Caco-2 (cell line): Measurements from ENCODE around the gene FMN1. TPM values are rescaled to one million over a fixed set of nuclear protein-coding genes. Genes with fewer than 3 reads are reported as not detected.

ENCODE experiments used
- BruUV-seq: library from RNA; stranded (reverse); fragments of 400-500 nt; replicated peaks from 2 replicates; lab custom pipeline; 2021; lab: Mats Ljungman, UMichigan
- CTCF ChIA-PET: fragments of 300-600 bp; sonication (Branson Sonifier 250); formaldehyde crosslinking; loops from one replicate; lab custom pipeline; 2022; ENCODE audit warnings: antibody characterized with exemption; lab: Charles Lee
- POLR2A ChIA-PET: fragments of 300-600 bp; sonication (Branson Sonifier 250); formaldehyde crosslinking; loops from one replicate; lab custom pipeline; 2022; ENCODE audit warnings: antibody characterized with exemption; lab: Charles Lee
- DNase-seq, 2 experiments: peaks; one replicate each; pipeline versions ENCODE4 v3.0.0 to v3.0.0-alpha.2; 2020 to 2022
- H3K27me3 ChIP-seq: replicated peaks from 2 replicates; pipeline ENCODE4 v1.6.0; 2011; ENCODE audit warnings: low read length; ENCODE audit not compliant: control insufficient read depth, insufficient read depth
- H3K36me3 ChIP-seq: 2 replicates; pipeline ENCODE4 v1.5.1; 2011; ENCODE audit warnings: low read length; ENCODE audit not compliant: control insufficient read depth, insufficient read depth
- H3K4me1 ChIP-seq: fragments of 250-450 bp; sonication (Bioruptor Pico); 2 replicates; pipeline ENCODE4 v1.5.1; 2020; ENCODE audit warnings: mild to moderate bottlenecking
- H3K4me3 ChIP-seq: 2 replicates; pipeline ENCODE4 v1.5.1; 2011; ENCODE audit warnings: low read depth, mild to moderate bottlenecking, control low read depth, low read length
- H3K9me3 ChIP-seq: fragments of 250-450 bp; sonication (Bioruptor Pico); 2 replicates; pipeline ENCODE4 v1.5.1; 2020; ENCODE audit warnings: mild to moderate bottlenecking, moderate library complexity
- H3K27ac Mint-ChIP-seq: one replicate; pipeline ENCODE4 v1.8.0; 2022; ENCODE audit warnings: mixed read lengths; ENCODE audit not compliant: unreplicated experiment
- H3K27me3 Mint-ChIP-seq: one replicate; pipeline ENCODE4 v1.8.0; 2022; ENCODE audit warnings: mixed read lengths; ENCODE audit not compliant: insufficient read depth, unreplicated experiment
- H3K36me3 Mint-ChIP-seq: one replicate; pipeline ENCODE4 v1.8.0; 2022; ENCODE audit warnings: mild to moderate bottlenecking, mixed read lengths; ENCODE audit not compliant: insufficient read depth, unreplicated experiment
- H3K4me1 Mint-ChIP-seq: one replicate; pipeline ENCODE4 v1.8.0; 2022; ENCODE audit warnings: low read depth, mixed read lengths; ENCODE audit not compliant: unreplicated experiment
- H3K4me3 Mint-ChIP-seq: one replicate; pipeline ENCODE4 v1.8.0; 2022; ENCODE audit warnings: mild to moderate bottlenecking, moderate library complexity, mixed read lengths; ENCODE audit not compliant: unreplicated experiment
- H3K9me3 Mint-ChIP-seq: one replicate; pipeline ENCODE4 v1.8.0; 2022; ENCODE audit warnings: mixed read lengths; ENCODE audit not compliant: unreplicated experiment
- intact Hi-C: fragments of 100-400 bp; cut with micrococcal nuclease; formaldehyde crosslinking; loops from one replicate; pipeline ENCODE4 v1.10.0; 2022; ENCODE audit not compliant: unreplicated experiment
- total RNA-seq: library from RNA; stranded (reverse); gene quantifications from 2 replicates; pipeline ENCODE4 v1.2.3, GENCODE V29; 2022
- TF ChIP-seq, protein P1 (sequence below), 2 experiments: fragments of 200-600 bp in 1 of 2; IDR thresholded peaks; 1 replicate in 1 of 2; 2 replicates in 1 of 2; pipeline versions ENCODE4 v1.5.1 to v1.8.0; 2011 to 2022; ENCODE audit warnings: antibody characterized with exemption in 1 of 2, control low read depth in 1 of 2, inconsistent platforms in 1 of 2, low read depth in 1 of 2, low read length in 1 of 2, mild to moderate bottlenecking in 1 of 2, moderate library complexity in 1 of 2; ENCODE audit not compliant: insufficient read depth in 1 of 2, severe bottlenecking in 1 of 2, unreplicated experiment in 1 of 2

Gene FMN1
- total RNA-seq, 1 experiment from 2014 or later: 1.6 TPM

DNA sequence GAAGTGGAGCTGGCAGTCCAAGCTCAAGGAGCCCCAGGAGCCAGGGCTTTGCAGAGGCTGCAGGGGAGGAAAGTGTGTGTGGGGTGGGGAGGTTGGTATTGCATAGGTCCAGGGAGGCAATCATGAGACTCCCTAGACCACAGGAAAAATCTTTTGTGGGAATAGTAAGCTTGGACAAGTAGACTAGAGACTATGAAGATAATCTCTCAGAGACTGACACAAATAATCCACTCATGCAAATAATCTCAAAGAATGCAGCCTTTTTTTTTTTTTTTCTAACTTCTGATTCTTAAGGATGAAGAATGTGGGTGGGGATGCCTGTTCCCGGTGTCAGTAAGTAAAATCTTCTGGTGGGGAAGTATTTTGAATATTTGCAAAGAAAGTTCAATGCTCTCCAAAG, 363.0 kb downstream of the FMN1 start:
- Histone ChIP-seq H3K27me3 (no peaks in the 10 kb centered on the region), H3K4me3 (no peak overlapping the region), H3K4me1 (no peaks in the 10 kb centered on the region), H3K36me3 (no peaks in the 10 kb centered on the region), H3K9me3 (no peaks in the 10 kb centered on the region)
- H3K9me3 Mint-ChIP-seq: no peaks in the 10 kb centered on the region
- H3K27ac Mint-ChIP-seq: no peak overlapping the region
- DNase-seq: no peak
- H3K4me1 Mint-ChIP-seq: no peaks in the 10 kb centered on the region
- ChIA-PET POLR2A (no interaction called here), CTCF (no interaction called here)
- intact Hi-C loops: no loop called here
- BruUV-seq: no TSS peak
- no peaks in the 10 kb centered on the region for H3K36me3 Mint-ChIP-seq
- H3K27me3 Mint-ChIP-seq: peaks cover 2% of the 10 kb centered on the region
- H3K4me3 Mint-ChIP-seq: no peak overlapping the region
- TF ChIP-seq, protein P1, sequence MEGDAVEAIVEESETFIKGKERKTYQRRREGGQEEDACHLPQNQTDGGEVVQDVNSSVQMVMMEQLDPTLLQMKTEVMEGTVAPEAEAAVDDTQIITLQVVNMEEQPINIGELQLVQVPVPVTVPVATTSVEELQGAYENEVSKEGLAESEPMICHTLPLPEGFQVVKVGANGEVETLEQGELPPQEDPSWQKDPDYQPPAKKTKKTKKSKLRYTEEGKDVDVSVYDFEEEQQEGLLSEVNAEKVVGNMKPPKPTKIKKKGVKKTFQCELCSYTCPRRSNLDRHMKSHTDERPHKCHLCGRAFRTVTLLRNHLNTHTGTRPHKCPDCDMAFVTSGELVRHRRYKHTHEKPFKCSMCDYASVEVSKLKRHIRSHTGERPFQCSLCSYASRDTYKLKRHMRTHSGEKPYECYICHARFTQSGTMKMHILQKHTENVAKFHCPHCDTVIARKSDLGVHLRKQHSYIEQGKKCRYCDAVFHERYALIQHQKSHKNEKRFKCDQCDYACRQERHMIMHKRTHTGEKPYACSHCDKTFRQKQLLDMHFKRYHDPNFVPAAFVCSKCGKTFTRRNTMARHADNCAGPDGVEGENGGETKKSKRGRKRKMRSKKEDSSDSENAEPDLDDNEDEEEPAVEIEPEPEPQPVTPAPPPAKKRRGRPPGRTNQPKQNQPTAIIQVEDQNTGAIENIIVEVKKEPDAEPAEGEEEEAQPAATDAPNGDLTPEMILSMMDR (IDR thresholded peaks at IDR 0.05; ENCODE audit: insufficient read depth in 1 of 2, low read depth in 1 of 2, low read length in 1 of 2, severe bottlenecking in 1 of 2, unreplicated experiment in 1 of 2): no peak

DNA sequence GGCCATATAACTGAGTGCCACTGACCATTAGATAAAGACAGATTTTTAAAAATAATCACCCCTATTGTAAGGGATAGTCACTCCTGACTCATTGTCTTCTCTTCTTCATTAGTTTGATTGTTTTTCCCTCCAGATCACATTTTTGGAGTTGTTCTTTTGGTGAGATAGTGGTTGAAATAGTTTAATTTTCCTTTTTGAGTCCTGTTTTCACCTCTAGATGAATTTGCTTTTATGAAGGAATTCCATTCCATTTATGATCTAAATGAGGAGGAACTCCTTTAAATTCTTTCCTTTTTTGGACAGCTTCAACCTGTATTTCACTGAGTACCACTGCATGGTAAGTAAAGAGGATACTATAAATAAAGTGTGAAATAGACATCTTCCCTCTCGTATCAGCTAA, 364.3 kb downstream of the FMN1 start:
- H3K4me3 Mint-ChIP-seq: no peak overlapping the region

DNA sequence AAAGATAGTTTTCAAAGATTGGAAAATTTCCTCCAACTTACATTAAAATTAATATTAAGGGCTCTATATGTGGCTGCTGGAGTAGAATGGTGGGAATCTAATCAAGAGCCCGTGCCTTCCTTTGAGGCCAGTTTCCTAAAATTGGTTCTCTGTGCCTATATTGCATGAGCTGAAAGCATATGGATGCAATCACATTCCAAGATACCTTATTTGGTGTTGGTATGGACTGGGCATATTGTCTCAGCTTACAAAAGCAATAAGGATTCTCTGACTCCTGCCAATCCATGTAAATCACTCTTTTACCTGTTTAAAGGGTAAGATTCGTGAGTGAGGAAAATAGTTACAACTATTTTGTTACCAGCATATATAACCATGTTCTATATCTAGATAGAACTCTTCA, 365.1 kb downstream of the FMN1 start:
- no peak for DNase-seq
- no peak overlapping the region for H3K27ac Mint-ChIP-seq
- CTCF ChIA-PET: no interaction called here
- BruUV-seq: no TSS peak
- peaks cover 11% of the 10 kb centered on the region for H3K4me1 Mint-ChIP-seq
- H3K9me3 Mint-ChIP-seq: no peaks in the 10 kb centered on the region
- intact Hi-C loops: loop anchor here (5.0 kb wide), 1 partner anchor 167 kb away; no protein-coding TSS in a partner anchor
- peaks cover under 1% of the 10 kb centered on the region for H3K27me3 Mint-ChIP-seq
- H3K36me3 Mint-ChIP-seq: no peaks in the 10 kb centered on the region
- H3K27me3 ChIP-seq: no peaks in the 10 kb centered on the region
- no peaks in the 10 kb centered on the region for H3K9me3 ChIP-seq
- H3K4me3 Mint-ChIP-seq: no peak overlapping the region
- H3K36me3 ChIP-seq: no peaks in the 10 kb centered on the region
- POLR2A ChIA-PET: no interaction called here
- TF ChIP-seq, protein P1 (IDR thresholded peaks at IDR 0.05; ENCODE audit: insufficient read depth in 1 of 2, low read depth in 1 of 2, low read length in 1 of 2, severe bottlenecking in 1 of 2, unreplicated experiment in 1 of 2): no peak
- peaks cover 5% of the 10 kb centered on the region; the same call in 1 of the 2 replicates for H3K4me1 ChIP-seq
- H3K4me3 ChIP-seq: no peak overlapping the region

More for the DNA sequence above, 364.3 kb downstream of the FMN1 start:
- Mint-ChIP-seq H3K4me1 (peaks cover 3% of the 10 kb centered on the region), H3K27me3 (peaks cover 2% of the 10 kb centered on the region), H3K36me3 (no peaks in the 10 kb centered on the region), H3K27ac (no peak overlapping the region), H3K9me3 (no peaks in the 10 kb centered on the region)
- POLR2A ChIA-PET: no interaction called here
- Histone ChIP-seq H3K36me3 (no peaks in the 10 kb centered on the region), H3K9me3 (no peaks in the 10 kb centered on the region), H3K4me1 (no peaks in the 10 kb centered on the region), H3K27me3 (no peaks in the 10 kb centered on the region), H3K4me3 (no peak overlapping the region)
- intact Hi-C loops: no loop called here
- TF ChIP-seq, protein P1 (IDR thresholded peaks at IDR 0.05; ENCODE audit: insufficient read depth in 1 of 2, low read depth in 1 of 2, low read length in 1 of 2, severe bottlenecking in 1 of 2, unreplicated experiment in 1 of 2): no peak
- DNase-seq: no peak
- no TSS peak for BruUV-seq
- CTCF ChIA-PET: no interaction called here
